NCI-H2171 treated with DMSO at 0.1 percent for 48 hours (cell line): Measurements from ENCODE around the gene MSH4.
"Not testable (repeated sequence)": the region's sequence is repeated elsewhere in the genome, so short reads cannot be mapped to it uniquely, and the experiment has no call there.

Source experiments
- DNase-seq: peaks from one replicate; lab custom pipeline; 2025; lab: John Stamatoyannopoulos, UW

MSH4 gene

GRCh38 chr1:75797273-75797588 lies 549 bp downstream of the MSH4 start:
- DNase-seq: no peak

- DNase-seq: no peak
Measured at GRCh38 chr1:75797606-75798216, 1.0 kb downstream of the MSH4 start.

- DNase-seq: not testable (repeated sequence)
Measured at GRCh38 chr1:75801480-75801879, 4.8 kb downstream of the MSH4 start.

- DNase-seq: no peak
Measured at GRCh38 chr1:75808921-75809320, 12.2 kb downstream of the MSH4 start.

- DNase-seq: not testable (repeated sequence)
Measured at GRCh38 chr1:75810113-75810512, 13.4 kb downstream of the MSH4 start.

GRCh38 chr1:75811211-75811981 lies 14.7 kb downstream of the MSH4 start:
- no peak for DNase-seq

GRCh38 chr1:75812065-75812464 lies 15.4 kb downstream of the MSH4 start:
- no peak for DNase-seq

- not testable (repeated sequence) for DNase-seq
Measured at GRCh38 chr1:75823596-75823995, 26.9 kb downstream of the MSH4 start.

- DNase-seq: no peak
Measured at GRCh38 chr1:75836528-75837100, 39.9 kb downstream of the MSH4 start.

- DNase-seq: no peak
Measured at GRCh38 chr1:75838079-75838478, 41.4 kb downstream of the MSH4 start.

- DNase-seq: no peak
Measured at GRCh38 chr1:75841421-75841820, 44.7 kb downstream of the MSH4 start.

GRCh38 chr1:75845576-75845975 lies 48.9 kb downstream of the MSH4 start:
- DNase-seq: no peak

- no peak for DNase-seq
Measured at GRCh38 chr1:75855010-75855409, 58.3 kb downstream of the MSH4 start.

- no peak for DNase-seq
Measured at GRCh38 chr1:75855734-75856133, 59.1 kb downstream of the MSH4 start.

GRCh38 chr1:75861831-75862230 lies 65.1 kb downstream of the MSH4 start:
- DNase-seq: no peak

- DNase-seq: no peak
Measured at GRCh38 chr1:75870951-75871350, 74.3 kb downstream of the MSH4 start.

GRCh38 chr1:75879985-75880384 lies 83.3 kb downstream of the MSH4 start:
- DNase-seq: no peak

- DNase-seq: no peak
Measured at GRCh38 chr1:75884437-75884836, 87.8 kb downstream of the MSH4 start.

- no peak for DNase-seq
Measured at GRCh38 chr1:75901371-75901770, 104.7 kb downstream of the MSH4 start.

- peak; percentile 58 for DNase-seq
Measured at GRCh38 chr1:75908717-75909152, 112.1 kb downstream of the MSH4 start.

GRCh38 chr1:75916834-75917233 lies 120.2 kb downstream of the MSH4 start:
- no peak for DNase-seq

- DNase-seq: no peak
Measured at GRCh38 chr1:75922698-75923097, 126.0 kb downstream of the MSH4 start.

- no peak for DNase-seq
Measured at GRCh38 chr1:75932304-75932703, 135.6 kb downstream of the MSH4 start, which contains the start of gene ASB17. ASB17 (minus strand) TSS chr1:75932404; CDS start chr1:75932291, 113 bp downstream.
